OCI-LY1 (cell line): Measurements from ENCODE around the gene SSUH2.

ENCODE experiments used
- EZH2 ChIP-seq: fragments of 200-600 bp; sonication (generic), shearing (Covaris generic); IDR thresholded peaks from 2 replicates; pipeline ENCODE4 v1.8.0; 2017; ENCODE audit warnings: borderline replicate concordance, mixed run types, mild to moderate bottlenecking, antibody characterized with exemption, low read length, moderate library complexity, mixed read lengths
- TF ChIP-seq, protein P1 (sequence below): fragments of 200-600 bp; sonication (generic), shearing (Covaris generic); IDR thresholded peaks from 2 replicates; pipeline ENCODE4 v1.5.1; 2017; ENCODE audit warnings: mild to moderate bottlenecking, antibody characterized with exemption, low read length, moderate library complexity, mixed read lengths

DNA sequence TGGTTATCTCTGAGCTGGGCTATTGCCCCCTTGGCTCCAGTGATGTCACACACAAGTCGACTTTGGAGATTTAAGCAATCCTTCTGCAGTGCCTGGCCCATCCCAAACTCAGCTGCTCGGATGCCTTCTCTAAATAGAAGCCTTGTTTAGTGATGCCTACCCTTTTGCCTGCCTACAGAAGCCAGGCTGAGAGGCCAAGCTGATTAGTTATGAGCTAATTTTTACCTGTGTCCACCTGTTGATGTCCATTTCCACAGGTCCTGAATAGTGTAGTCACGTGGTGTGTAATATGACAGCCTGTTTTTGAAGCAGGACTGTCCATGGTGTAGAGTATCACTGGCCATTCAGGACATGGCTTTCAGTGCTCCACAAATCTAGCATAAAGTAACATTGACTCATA lies 45.5 kb downstream of the SSUH2 start:
- TF ChIP-seq, protein P1, sequence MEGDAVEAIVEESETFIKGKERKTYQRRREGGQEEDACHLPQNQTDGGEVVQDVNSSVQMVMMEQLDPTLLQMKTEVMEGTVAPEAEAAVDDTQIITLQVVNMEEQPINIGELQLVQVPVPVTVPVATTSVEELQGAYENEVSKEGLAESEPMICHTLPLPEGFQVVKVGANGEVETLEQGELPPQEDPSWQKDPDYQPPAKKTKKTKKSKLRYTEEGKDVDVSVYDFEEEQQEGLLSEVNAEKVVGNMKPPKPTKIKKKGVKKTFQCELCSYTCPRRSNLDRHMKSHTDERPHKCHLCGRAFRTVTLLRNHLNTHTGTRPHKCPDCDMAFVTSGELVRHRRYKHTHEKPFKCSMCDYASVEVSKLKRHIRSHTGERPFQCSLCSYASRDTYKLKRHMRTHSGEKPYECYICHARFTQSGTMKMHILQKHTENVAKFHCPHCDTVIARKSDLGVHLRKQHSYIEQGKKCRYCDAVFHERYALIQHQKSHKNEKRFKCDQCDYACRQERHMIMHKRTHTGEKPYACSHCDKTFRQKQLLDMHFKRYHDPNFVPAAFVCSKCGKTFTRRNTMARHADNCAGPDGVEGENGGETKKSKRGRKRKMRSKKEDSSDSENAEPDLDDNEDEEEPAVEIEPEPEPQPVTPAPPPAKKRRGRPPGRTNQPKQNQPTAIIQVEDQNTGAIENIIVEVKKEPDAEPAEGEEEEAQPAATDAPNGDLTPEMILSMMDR = no peak
- no peak for TF ChIP-seq EZH2
